Measurements from ENCODE around the gene KEL.

- TF ChIP-seq CTCF (IDR thresholded peaks at IDR 0.05): no peak
- TF ChIP-seq POLR2A (IDR thresholded peaks at IDR 0.05): no peak
Observed at GRCh38 chr7:142943706-142944268, 18.4 kb downstream of the KEL start.
